CD4-positive, alpha-beta T cell treated with Interleukin-17A for 4 hours (primary cell): Measurements from ENCODE around the gene CABLES2.
A peak's percentile ranks its signal among the peaks of the same experiment; 100 is the strongest.
"Not testable (repeated sequence)": the region's sequence is repeated elsewhere in the genome, so short reads cannot be mapped to it uniquely, and the experiment has no call there.

Experiments used
- DNase-seq: peaks from one replicate; pipeline ENCODE4 v3.0.0-alpha.2; 2020; ENCODE audit warnings: mixed read lengths

The CABLES2 gene

GRCh38 chr20:62387933-62388635, 19.0 kb downstream of the CABLES2 start:
- DNase-seq, result no peak

- DNase-seq, result no peak
Observed at GRCh38 chr20:62387219-62387913, 19.7 kb downstream of the CABLES2 start.

GRCh38 chr20:62386383-62387218, 20.5 kb downstream of the CABLES2 start, which contains the start of gene RPS21:
Gene RPS21 (plus strand): TSS chr20:62387103. CDS start chr20:62387339, 236 bp downstream.
- DNase-seq, result peak; percentile 95

- DNase-seq, result peak; percentile 82
Observed at GRCh38 chr20:62382306-62383198, 24.5 kb downstream of the CABLES2 start.

- no peak for DNase-seq
Observed at GRCh38 chr20:62381842-62382241, 25.2 kb downstream of the CABLES2 start.

- DNase-seq, result no peak
Observed at GRCh38 chr20:62381202-62381797, 25.8 kb downstream of the CABLES2 start.

- DNase-seq, result no peak
Observed at GRCh38 chr20:62378215-62378614, 28.9 kb downstream of the CABLES2 start.

GRCh38 chr20:62377615-62378178, 29.4 kb downstream of the CABLES2 start:
- no peak for DNase-seq

GRCh38 chr20:62377064-62377461, 30.0 kb downstream of the CABLES2 start:
- no peak for DNase-seq

GRCh38 chr20:62376112-62377063, 30.7 kb downstream of the CABLES2 start:
- DNase-seq, result no peak

GRCh38 chr20:62374331-62375152, 32.5 kb downstream of the CABLES2 start:
- DNase-seq, result no peak

- DNase-seq, result not testable (repeated sequence)
Observed at GRCh38 chr20:62373631-62374179, 33.4 kb downstream of the CABLES2 start.

- DNase-seq, result no peak
Observed at GRCh38 chr20:62372042-62372993, 34.8 kb downstream of the CABLES2 start.

GRCh38 chr20:62371588-62372041, 35.5 kb downstream of the CABLES2 start:
- DNase-seq, result no peak

- DNase-seq, result no peak
Observed at GRCh38 chr20:62370807-62371587, 36.1 kb downstream of the CABLES2 start.

GRCh38 chr20:62370115-62370806, 36.8 kb downstream of the CABLES2 start:
- no peak for DNase-seq

- DNase-seq, result no peak
Observed at GRCh38 chr20:62369815-62370114, 37.3 kb downstream of the CABLES2 start.
